ENCODE results near the gene CD63.

DNA sequence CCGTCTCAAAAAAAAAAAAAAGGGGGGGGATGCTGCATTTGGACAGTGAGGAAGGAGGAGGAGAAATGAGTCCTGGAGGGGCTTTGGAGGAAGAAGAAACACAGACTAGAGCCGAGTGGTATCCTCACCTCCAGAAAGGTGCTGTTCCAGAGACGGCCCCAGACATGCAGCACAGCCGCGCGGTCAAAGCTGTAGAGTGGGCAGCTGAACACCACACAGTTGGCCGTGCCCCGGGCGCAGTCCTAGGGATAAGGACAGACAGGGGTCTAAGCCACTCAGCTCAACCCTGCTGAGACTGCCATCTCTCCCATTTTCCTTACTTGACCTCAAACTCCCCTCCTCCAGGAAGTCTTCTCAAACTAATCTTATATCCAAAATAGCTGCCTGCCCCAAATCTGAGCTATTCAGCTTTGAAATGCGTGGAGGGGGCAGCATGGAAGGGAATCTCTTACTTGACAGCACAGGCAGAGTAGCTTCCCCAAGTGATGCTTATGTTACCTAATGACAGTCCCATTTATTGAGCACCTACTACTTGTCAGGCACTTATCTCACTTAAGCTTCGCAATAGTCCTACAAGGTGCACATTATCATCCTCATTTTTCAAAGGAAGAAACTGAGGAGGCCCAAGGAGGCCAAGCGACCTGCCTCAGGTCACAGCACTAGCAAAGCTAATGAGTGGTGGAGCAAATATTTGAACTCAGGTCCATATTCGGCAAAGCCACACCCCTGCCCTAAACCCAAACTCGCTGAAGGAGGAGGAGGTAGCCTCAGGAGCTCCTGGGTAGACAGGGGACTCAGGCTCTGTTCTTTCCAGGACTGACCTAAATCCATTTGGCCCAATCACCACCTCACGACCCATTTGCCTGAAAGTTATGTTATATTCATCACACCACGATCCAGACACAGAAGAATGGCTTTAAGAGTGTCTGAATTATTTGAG lies 39.8 kb downstream of the CD63 start:
- TF ChIP-seq ZNF384 (IDR thresholded peaks at IDR 0.05), result no peak
- TF ChIP-seq ELF4 (IDR thresholded peaks at IDR 0.05), result no peak
- no peak for TF ChIP-seq FOXM1 (IDR thresholded peaks at IDR 0.05; ENCODE audit: borderline replicate concordance)
- TF ChIP-seq BHLHE40 (IDR thresholded peaks at IDR 0.05; ENCODE audit: borderline replicate concordance), result no peak
- no peak for TF ChIP-seq FOXK2 (IDR thresholded peaks at IDR 0.05)
- TF ChIP-seq SUZ12 (IDR thresholded peaks at IDR 0.05), result no peak
- no peak for TF ChIP-seq SP1 (IDR thresholded peaks at IDR 0.05)
- no peak for TF ChIP-seq L3MBTL2 (conservative IDR thresholded peaks at IDR 0.05)
- no peak for TF ChIP-seq PKNOX1 (IDR thresholded peaks at IDR 0.05)
- TF ChIP-seq FOXA1 (IDR thresholded peaks at IDR 0.05), result no peak
- TF ChIP-seq LEF1 (IDR thresholded peaks at IDR 0.05; ENCODE audit: borderline replicate concordance), result no peak
- TF ChIP-seq ARNT (IDR thresholded peaks at IDR 0.05), result no peak
- no peak for TF ChIP-seq NFRKB (IDR thresholded peaks at IDR 0.05)
- TF ChIP-seq TARDBP (IDR thresholded peaks at IDR 0.05), result no peak
